H1 (cell line): ENCODE measurements around the gene CAMK2B. TPM values are rescaled to one million over a fixed set of nuclear protein-coding genes. Genes with fewer than 3 reads are reported as not detected.

Experiments
- CTCF ChIA-PET: fragments of 300-600 bp; sonication (Branson Sonifier 250); formaldehyde crosslinking; loops from one replicate; lab custom pipeline; 2021; ENCODE audit not compliant: partially characterized antibody; lab: Charles Lee
- POLR2A ChIA-PET: fragments of 300-600 bp; sonication (Branson Sonifier 250); formaldehyde crosslinking; loops from one replicate; lab custom pipeline; 2021; ENCODE audit warnings: inconsistent platforms; ENCODE audit not compliant: partially characterized antibody; lab: Charles Lee
- DNase-seq, 2 experiments: peaks; one replicate each; pipeline versions ENCODE4 v3.0.0 to v3.0.0-alpha.2; 2010 to 2022; ENCODE audit warnings: low spot score in 2 of 2, low read depth in 1 of 2, mixed read lengths in 1 of 2
- FAIRE-seq: peaks from 2 replicates; lab custom pipeline; 2011; peaks lifted over from hg19 to GRCh38; lab: Jason Lieb, UNC
- H2AFZ ChIP-seq: 2 replicates; pipeline ENCODE4 v1.8.1; 2012; ENCODE audit warnings: low read length, inconsistent platforms
- H2AK5ac ChIP-seq: 2 replicates; pipeline ENCODE4 v1.6.1; 2013; ENCODE audit warnings: low read depth, low read length
- H2BK120ac ChIP-seq: replicated peaks from 2 replicates; pipeline ENCODE3; 2013; ENCODE audit warnings: low read depth, low read length, inconsistent platforms
- H2BK12ac ChIP-seq: 2 replicates; pipeline ENCODE4 v1.6.1; 2013; ENCODE audit warnings: low read depth, low read length
- H2BK15ac ChIP-seq: 2 replicates; pipeline ENCODE4 v1.6.1; 2013; ENCODE audit warnings: low read length
- H2BK20ac ChIP-seq: 2 replicates; pipeline ENCODE4 v1.6.1; 2013; ENCODE audit warnings: low read length
- H2BK5ac ChIP-seq: 2 replicates; pipeline ENCODE4 v1.6.1; 2013; ENCODE audit warnings: low read depth, low read length
- H3K14ac ChIP-seq: 2 replicates; pipeline ENCODE4 v1.6.1; 2013; ENCODE audit warnings: inconsistent platforms; ENCODE audit not compliant: insufficient read length
- H3K18ac ChIP-seq: 2 replicates; pipeline ENCODE4 v1.6.1; 2013; ENCODE audit warnings: low read length; ENCODE audit errors: extremely low read depth
- H3K23ac ChIP-seq: 2 replicates; pipeline ENCODE4 v1.6.1; 2013; ENCODE audit warnings: inconsistent platforms; ENCODE audit not compliant: insufficient read length
- H3K23me2 ChIP-seq: 2 replicates; pipeline ENCODE4 v1.6.1; 2013; ENCODE audit warnings: low read depth, low read length
- H3K27ac ChIP-seq: 2 replicates; pipeline ENCODE4 v1.6.1; 2011; ENCODE audit warnings: low read depth, low read length, inconsistent platforms
- H3K27me3 ChIP-seq, 4 experiments: replicated peaks in 1 of 4; 1 replicate in 1 of 4; 2 replicates in 3 of 4; pipeline versions ENCODE4 v1.6.1 to v1.8.1; 2011 to 2013; ENCODE audit warnings: low read length in 3 of 4, mild to moderate bottlenecking in 3 of 4, inconsistent platforms in 2 of 4, mixed read lengths in 2 of 4, moderate library complexity in 1 of 4; ENCODE audit not compliant: control insufficient read depth in 3 of 4, insufficient read depth in 3 of 4; ENCODE audit errors: extremely low read depth in 1 of 4
- H3K36me3 ChIP-seq, 4 experiments: 2 replicates each; pipeline versions ENCODE4 v1.6.1 to v1.8.1; 2011 to 2013; ENCODE audit warnings: mild to moderate bottlenecking in 4 of 4, low read length in 3 of 4, moderate library complexity in 2 of 4, control low read depth in 1 of 4, inconsistent platforms in 1 of 4; ENCODE audit not compliant: insufficient read depth in 4 of 4, control insufficient read depth in 2 of 4
- H3K4ac ChIP-seq: replicated peaks from 2 replicates; pipeline ENCODE3; 2013; ENCODE audit warnings: low read length, low read depth, mixed read lengths, inconsistent platforms; ENCODE audit not compliant: insufficient read length
- H3K4me1 ChIP-seq, 4 experiments: replicated peaks in 1 of 4; 1 replicate in 1 of 4; 2 replicates in 3 of 4; pipeline versions ENCODE4 v1.6.1 to v1.8.1; 2011 to 2013; ENCODE audit warnings: low read length in 3 of 4, inconsistent platforms in 2 of 4, mixed read lengths in 1 of 4; ENCODE audit not compliant: insufficient read depth in 4 of 4, control insufficient read depth in 3 of 4
- H3K4me2 ChIP-seq, 2 experiments: 2 replicates each; pipeline versions ENCODE4 v1.6.1 to v1.8.1; 2011 to 2013; ENCODE audit warnings: low read depth in 2 of 2, low read length in 2 of 2, control low read depth in 1 of 2, inconsistent platforms in 1 of 2, mild to moderate bottlenecking in 1 of 2; ENCODE audit not compliant: insufficient read depth in 1 of 2
- H3K4me3 ChIP-seq, 4 experiments: fragments of 200-600, 300-600 bp in 1 of 4; sonication (generic), shearing (Covaris generic), sonication (Bioruptor Twin) in 1 of 4; 2 replicates each; pipeline versions ENCODE4 v1.5.1 to v1.8.1; 2011 to 2016; ENCODE audit warnings: low read length in 4 of 4, low read depth in 3 of 4, control low read depth in 2 of 4, inconsistent platforms in 2 of 4, mild to moderate bottlenecking in 2 of 4, mixed read lengths in 1 of 4, moderate library complexity in 1 of 4; ENCODE audit not compliant: insufficient read depth in 2 of 4; ENCODE audit errors: extremely low read depth in 1 of 4
- H3K56ac ChIP-seq: replicated peaks from 2 replicates; pipeline ENCODE3; 2013; ENCODE audit warnings: low read depth, mild to moderate bottlenecking, mixed read lengths, low read length, inconsistent platforms; ENCODE audit not compliant: insufficient read length
- H3K79me1 ChIP-seq: 2 replicates; pipeline ENCODE4 v1.6.1; 2013; ENCODE audit warnings: low read depth, low read length, control low read depth
- H3K79me2 ChIP-seq, 2 experiments: 2 replicates each; pipeline versions ENCODE4 v1.6.1 to v1.8.1; 2012 to 2013; ENCODE audit warnings: low read length in 2 of 2, mild to moderate bottlenecking in 2 of 2, inconsistent platforms in 1 of 2; ENCODE audit not compliant: insufficient read depth in 2 of 2, control insufficient read depth in 1 of 2
- H3K9ac ChIP-seq, 4 experiments: replicated peaks in 1 of 4; 1 replicate in 1 of 4; 2 replicates in 3 of 4; pipeline versions ENCODE4 v1.6.1 to v1.8.1; 2011 to 2013; ENCODE audit warnings: low read depth in 3 of 4, low read length in 3 of 4, control low read depth in 2 of 4, mild to moderate bottlenecking in 2 of 4, moderate library complexity in 2 of 4, inconsistent platforms in 1 of 4; ENCODE audit errors: extremely low read depth in 1 of 4
- H3K9me3 ChIP-seq, 2 experiments: 2 replicates each; pipeline versions ENCODE4 v1.6.1 to v1.8.1; 2012 to 2013; ENCODE audit warnings: mild to moderate bottlenecking in 2 of 2, moderate library complexity in 2 of 2, control low read depth in 1 of 2, inconsistent platforms in 1 of 2, low read depth in 1 of 2, low read length in 1 of 2, mixed read lengths in 1 of 2; ENCODE audit not compliant: insufficient read depth in 2 of 2
- H4K20me1 ChIP-seq, 2 experiments: replicated peaks in 1 of 2; 2 replicates each; pipeline versions ENCODE3 to v1.8.1; 2011 to 2013; ENCODE audit warnings: inconsistent platforms in 2 of 2, low read length in 2 of 2, mild to moderate bottlenecking in 1 of 2; ENCODE audit not compliant: insufficient read depth in 2 of 2, control insufficient read depth in 1 of 2
- H4K5ac ChIP-seq: 2 replicates; pipeline ENCODE4 v1.6.1; 2013; ENCODE audit warnings: low read length, low read depth, mixed read lengths, inconsistent platforms; ENCODE audit not compliant: insufficient read length
- H4K8ac ChIP-seq: 2 replicates; pipeline ENCODE4 v1.8.0; 2013; ENCODE audit warnings: mild to moderate bottlenecking, moderate library complexity, low read length, inconsistent platforms; ENCODE audit not compliant: insufficient read depth; ENCODE audit errors: extremely low read depth
- H4K91ac ChIP-seq: replicated peaks from 2 replicates; pipeline ENCODE3; 2013; ENCODE audit warnings: low read length, mixed read lengths, inconsistent platforms; ENCODE audit not compliant: insufficient read length
- CBX8 ChIP-seq: fragments of 300-800, 300-1000 bp; sonication (generic); IDR thresholded peaks from 2 replicates; pipeline ENCODE4 v1.7.1; 2016; ENCODE audit warnings: low read depth, low read length, borderline replicate concordance
- WGBS, 2 experiments: shearing (Covaris generic) in 1 of 2; methylation state at CpG; one replicate each; pipeline versions ENCODE4 v1.1.6 to v1.1.7; 2013 to 2015; ENCODE audit warnings: low lambda C conversion rate in 2 of 2, mixed read lengths in 2 of 2, inconsistent platforms in 1 of 2, low coverage in 1 of 2, missing lambda C conversion rate in 1 of 2; ENCODE audit not compliant: insufficient replicate concordance in 2 of 2, insufficient coverage in 1 of 2, insufficient read length in 1 of 2; ENCODE audit errors: extremely low coverage in 1 of 2, missing lambda C conversion rate in 1 of 2; 5-methylcytosine and 5-hydroxymethylcytosine counted together
- polyA plus RNA-seq, 7 experiments: library from polyadenylated mRNA; depleted of rRNA in 3 of 7; stranded (reverse) in 5 of 7; unstranded in 2 of 7; fragments of >200 nt in 5 of 7; fragments of 200-250 nt in 2 of 7; gene quantifications; 1 replicate in 5 of 7; 2 replicates in 1 of 7; 4 replicates in 1 of 7; pipeline versions ENCODE4 v1.2.1 to v1.2.3, GENCODE V29; 2011 to 2013; ENCODE audit warnings: missing spikeins in 2 of 7, mixed read lengths in 2 of 7
- total RNA-seq: library from RNA; stranded (reverse); fragmentation: NEBNext Ultra II Directional; extraction: Animal tissue kit (Norgen Biotek cat#: 25700); gene quantifications from 2 replicates; pipeline ENCODE4 v1.2.1, GENCODE V29; 2021

Gene CAMK2B
- total and polyA plus RNA-seq, 2 of the 8 experiments (the other 6 are each of a cell fraction or from before 2014, with no cell fraction given), result 0.05 to 0.15 TPM

DNA sequence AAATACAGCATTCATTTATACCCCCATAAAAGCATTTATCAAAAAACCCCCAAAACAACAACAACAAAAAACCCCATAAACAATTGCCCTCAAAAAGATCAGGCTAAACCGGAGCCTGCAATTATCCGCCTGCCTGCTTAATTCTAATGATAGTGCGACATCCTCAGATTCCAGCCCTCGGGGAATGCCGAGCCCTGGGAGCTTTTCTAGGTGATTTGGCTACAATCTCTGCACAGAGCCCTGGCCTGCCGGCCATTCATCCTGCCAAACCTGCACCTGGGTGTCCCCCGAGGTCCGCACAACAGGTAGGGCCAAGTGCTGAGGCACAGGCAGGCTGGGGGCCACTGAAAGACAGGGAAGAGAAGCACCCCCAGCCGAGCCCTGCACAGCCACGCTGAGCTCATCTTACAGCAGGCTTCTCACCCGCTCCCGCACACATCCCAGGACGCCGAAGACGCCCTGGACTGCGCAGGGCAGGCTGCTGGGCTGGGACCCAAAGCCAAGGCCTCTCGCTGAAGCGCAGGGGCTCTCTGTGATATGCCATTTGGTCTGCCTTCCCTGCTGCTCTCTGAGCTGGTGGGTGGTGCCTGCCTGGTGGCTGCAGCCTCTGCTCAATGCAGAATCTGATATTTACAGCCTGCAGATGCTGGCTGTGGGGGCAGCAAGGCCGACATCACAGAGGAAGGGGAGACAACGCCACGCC is 57.5 kb downstream of the CAMK2B start:
- FAIRE-seq (no peak), DNase-seq (no peak)
- Histone ChIP-seq H4K20me1 (no peaks in the 10 kb centered on the region), H2BK20ac (no peak overlapping the region), H3K79me1 (no peaks in the 10 kb centered on the region), H2AFZ (no peak overlapping the region), H4K5ac (no peak overlapping the region), H3K4me2 (no peak overlapping the region), H3K36me3 (no peaks in the 10 kb centered on the region), H3K18ac (no peak overlapping the region), H4K91ac (no peak overlapping the region), H3K14ac (no peak overlapping the region), H3K23ac (no peak overlapping the region), H2BK15ac (no peak overlapping the region), H3K27me3 (no peaks in the 10 kb centered on the region; a peak in 1 of 7 replicates), H3K4ac (no peak overlapping the region), H2BK120ac (no peak overlapping the region), H4K8ac (no peak overlapping the region), H3K4me3 (no peak overlapping the region), H2BK5ac (no peak overlapping the region), H3K4me1 (peaks cover 0 to 6% (median 0%) of the 10 kb centered on the region in 4 experiments; a peak in 3 of 7 replicates), H3K9ac (no peak overlapping the region), H3K23me2 (no peaks in the 10 kb centered on the region), H3K56ac (no peak overlapping the region), H3K79me2 (no peaks in the 10 kb centered on the region), H2BK12ac (no peak overlapping the region), H2AK5ac (no peak overlapping the region), H3K27ac (no peak overlapping the region), H3K9me3 (no peaks in the 10 kb centered on the region)
- CTCF ChIA-PET, result interaction anchor here (1.0 to 2.2 kb wide), 10 partner anchors 9 to 100 kb away, joined by 3 to 15 read pairs (median 4); no protein-coding TSS in a partner anchor
- WGBS, 2 experiments, result 85% methylated on average over 21 of the region's 21 CpGs; no CpG with 5 or more reads in 1 of the 2 experiments
- POLR2A ChIA-PET, result interaction anchor here (0.9 kb wide), 1 partner anchor 536 kb away, joined by 3 read pairs; no protein-coding TSS in a partner anchor
- no peak for TF ChIP-seq CBX8
